HG02571 (cell line): Measurements from ENCODE around the gene SHISA5.

ENCODE experiments used
- ATAC-seq: cut with Tn5 transposase; IDR thresholded peaks from one replicate; pipeline ENCODE4 v1.9.1; 2021; ENCODE audit warnings: mild to moderate bottlenecking, moderate library complexity; ENCODE audit not compliant: unreplicated experiment

SHISA5 gene

GRCh38 chr3:48419149-48419548 is 84.8 kb downstream of the SHISA5 start:
- no peak for ATAC-seq

GRCh38 chr3:48418651-48419050 is 85.3 kb downstream of the SHISA5 start:
- no peak for ATAC-seq

- ATAC-seq: no peak
These were observed 85.8 kb downstream of the SHISA5 start for GRCh38 chr3:48418140-48418539.
